ENCODE results near the gene RPTOR. TPM values are rescaled to one million over a fixed set of nuclear protein-coding genes. Genes with fewer than 3 reads are reported as not detected.

RPTOR gene
- total RNA-seq, 2 experiments from 2014 or later = 48.1 to 87.8 TPM

GRCh38 chr17:80919331-80920311, 375.0 kb downstream of the RPTOR start:
- CTCF ChIA-PET (ENCODE audit: unreplicated experiment) = interaction anchor here (0.5 kb wide), 1 partner anchor 1625 kb away, joined by 3 read pairs; no protein-coding TSS in a partner anchor
- BruUV-seq (replicated peaks) = no TSS peak
- intact Hi-C loops (cut with micrococcal nuclease; ENCODE audit: unreplicated experiment) = no loop called here

GRCh38 chr17:80920441-80920840, 375.8 kb downstream of the RPTOR start:
- no peaks in the 10 kb centered on the region for H3K4me1 ChIP-seq (ENCODE audit: insufficient read depth, low read length, poor library complexity, severe bottlenecking)
- DNase-seq (ENCODE audit: low spot score) = no peak
- H3K4me3 ChIP-seq (ENCODE audit: low read depth, low read length, poor library complexity, severe bottlenecking) = no peak overlapping the region
- ChIA-PET CTCF (ENCODE audit: unreplicated experiment) (no interaction called here), POLR2A (no interaction called here)
- H3K9me2 ChIP-seq (ENCODE audit: insufficient read depth, low read length) = no peaks in the 10 kb centered on the region
- TF ChIP-seq CTCF (conservative IDR thresholded peaks at IDR 0.05; ENCODE audit: low read length) (no peak), EZH2phosphoT487 (IDR thresholded peaks at IDR 0.05; ENCODE audit: borderline replicate concordance, low read depth, low read length) (no peak)
- no peaks in the 10 kb centered on the region for H4K20me1 ChIP-seq (ENCODE audit: insufficient read depth, low read length)
- H3K27ac ChIP-seq (ENCODE audit: low read depth, low read length, poor library complexity, severe bottlenecking) = no peak overlapping the region
- BruUV-seq (replicated peaks) = no TSS peak
- H3K4me2 ChIP-seq (ENCODE audit: low read length) = no peak overlapping the region
- intact Hi-C loops (cut with micrococcal nuclease; ENCODE audit: unreplicated experiment) = no loop called here
- peaks cover 3% of the 10 kb centered on the region; the same call in 1 of the 2 replicates for H3K9me3 ChIP-seq (ENCODE audit: low read length)
- no peaks in the 10 kb centered on the region for H3K79me2 ChIP-seq (ENCODE audit: insufficient read depth, low read depth, low read length)
- no peak overlapping the region for H2AFZ ChIP-seq (ENCODE audit: low read length)
- peaks cover 36% of the 10 kb centered on the region for H3K36me3 ChIP-seq (ENCODE audit: insufficient read depth, low read length)

More at GRCh38 chr17:80919331-80920311, 375.0 kb downstream of the RPTOR start:
- no peaks in the 10 kb centered on the region for H3K4me1 ChIP-seq (ENCODE audit: insufficient read depth, low read length, poor library complexity, severe bottlenecking)
- H3K4me2 ChIP-seq (ENCODE audit: low read length) = no peak overlapping the region
- H4K20me1 ChIP-seq (ENCODE audit: insufficient read depth, low read length) = no peaks in the 10 kb centered on the region
- H3K27ac ChIP-seq (ENCODE audit: low read depth, low read length, poor library complexity, severe bottlenecking) = no peak overlapping the region
- H3K4me3 ChIP-seq (ENCODE audit: low read depth, low read length, poor library complexity, severe bottlenecking) = no peak overlapping the region
- DNase-seq (ENCODE audit: low spot score) = no peak
- peaks cover 7% of the 10 kb centered on the region for H3K9me3 ChIP-seq (ENCODE audit: low read length)
- H3K9me2 ChIP-seq (ENCODE audit: insufficient read depth, low read length) = no peaks in the 10 kb centered on the region
- no peak for TF ChIP-seq EZH2phosphoT487 (IDR thresholded peaks at IDR 0.05; ENCODE audit: borderline replicate concordance, low read depth, low read length)
- TF ChIP-seq CTCF (conservative IDR thresholded peaks at IDR 0.05; ENCODE audit: low read length) = no peak
- no peak overlapping the region for H2AFZ ChIP-seq (ENCODE audit: low read length)
- H3K36me3 ChIP-seq (ENCODE audit: insufficient read depth, low read length) = peaks cover 35% of the 10 kb centered on the region
- POLR2A ChIA-PET = no interaction called here
- H3K79me2 ChIP-seq (ENCODE audit: insufficient read depth, low read depth, low read length) = no peaks in the 10 kb centered on the region

GRCh38 chr17:80921159-80921558, 376.5 kb downstream of the RPTOR start:
- intact Hi-C loops (cut with micrococcal nuclease; ENCODE audit: unreplicated experiment) = no loop called here
- no peak overlapping the region for H3K4me2 ChIP-seq (ENCODE audit: low read length)
- no peak overlapping the region for H3K4me3 ChIP-seq (ENCODE audit: low read depth, low read length, poor library complexity, severe bottlenecking)
- H3K4me1 ChIP-seq (ENCODE audit: insufficient read depth, low read length, poor library complexity, severe bottlenecking) = no peaks in the 10 kb centered on the region
- CTCF ChIA-PET (ENCODE audit: unreplicated experiment) = no interaction called here
- H2AFZ ChIP-seq (ENCODE audit: low read length) = no peak overlapping the region
- H3K9me2 ChIP-seq (ENCODE audit: insufficient read depth, low read length) = no peaks in the 10 kb centered on the region
- no peaks in the 10 kb centered on the region for H3K9me3 ChIP-seq (ENCODE audit: low read length)
- H4K20me1 ChIP-seq (ENCODE audit: insufficient read depth, low read length) = no peaks in the 10 kb centered on the region
- H3K79me2 ChIP-seq (ENCODE audit: insufficient read depth, low read depth, low read length) = no peaks in the 10 kb centered on the region
- no peak overlapping the region for H3K27ac ChIP-seq (ENCODE audit: low read depth, low read length, poor library complexity, severe bottlenecking)
- DNase-seq (ENCODE audit: low spot score) = no peak
- TF ChIP-seq EZH2phosphoT487 (IDR thresholded peaks at IDR 0.05; ENCODE audit: borderline replicate concordance, low read depth, low read length) (no peak), CTCF (conservative IDR thresholded peaks at IDR 0.05; ENCODE audit: low read length) (no peak)
- peaks cover 38% of the 10 kb centered on the region for H3K36me3 ChIP-seq (ENCODE audit: insufficient read depth, low read length)
- no TSS peak for BruUV-seq (replicated peaks)
- POLR2A ChIA-PET = no interaction called here

Data from OCI-LY7 (cell line).